LHCN-M2 (cell line): ENCODE results near the gene SOX11. TPM values are rescaled to one million over a fixed set of nuclear protein-coding genes. Genes with fewer than 3 reads are reported as not detected.

ENCODE experiments used
- DNase-seq: peaks from one replicate; pipeline ENCODE4 v3.0.0-alpha.2; 2012; ENCODE audit warnings: low read depth
- total RNA-seq: library from RNA; depleted of rRNA; stranded (reverse); fragments of >200 nt; gene quantifications from 2 replicates; pipeline ENCODE4 v1.2.3, GENCODE V29; 2014

SOX11 gene
- total RNA-seq, 1 experiment from 2014 or later, result 12.1 TPM

DNA sequence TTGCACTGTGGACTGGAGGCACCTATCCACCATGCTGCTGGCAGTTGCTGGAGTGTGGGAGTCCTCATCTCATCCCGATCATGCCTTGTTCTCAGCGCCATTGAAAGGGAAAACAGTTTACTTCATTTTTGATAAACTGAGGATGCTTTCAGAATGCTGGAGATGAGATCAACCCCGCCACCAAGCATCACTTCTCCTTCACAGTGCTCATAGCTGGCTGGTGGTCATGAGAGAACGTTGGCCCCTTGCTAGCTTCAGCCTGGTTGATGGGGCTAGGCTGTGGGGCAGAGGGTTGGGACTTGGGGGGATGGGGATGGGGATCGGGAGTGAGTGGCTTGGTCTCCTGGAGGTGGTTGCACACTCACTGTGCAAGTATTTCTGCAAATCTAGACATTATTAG lies 30.1 kb downstream of the SOX11 start:
- no peak for DNase-seq

DNA sequence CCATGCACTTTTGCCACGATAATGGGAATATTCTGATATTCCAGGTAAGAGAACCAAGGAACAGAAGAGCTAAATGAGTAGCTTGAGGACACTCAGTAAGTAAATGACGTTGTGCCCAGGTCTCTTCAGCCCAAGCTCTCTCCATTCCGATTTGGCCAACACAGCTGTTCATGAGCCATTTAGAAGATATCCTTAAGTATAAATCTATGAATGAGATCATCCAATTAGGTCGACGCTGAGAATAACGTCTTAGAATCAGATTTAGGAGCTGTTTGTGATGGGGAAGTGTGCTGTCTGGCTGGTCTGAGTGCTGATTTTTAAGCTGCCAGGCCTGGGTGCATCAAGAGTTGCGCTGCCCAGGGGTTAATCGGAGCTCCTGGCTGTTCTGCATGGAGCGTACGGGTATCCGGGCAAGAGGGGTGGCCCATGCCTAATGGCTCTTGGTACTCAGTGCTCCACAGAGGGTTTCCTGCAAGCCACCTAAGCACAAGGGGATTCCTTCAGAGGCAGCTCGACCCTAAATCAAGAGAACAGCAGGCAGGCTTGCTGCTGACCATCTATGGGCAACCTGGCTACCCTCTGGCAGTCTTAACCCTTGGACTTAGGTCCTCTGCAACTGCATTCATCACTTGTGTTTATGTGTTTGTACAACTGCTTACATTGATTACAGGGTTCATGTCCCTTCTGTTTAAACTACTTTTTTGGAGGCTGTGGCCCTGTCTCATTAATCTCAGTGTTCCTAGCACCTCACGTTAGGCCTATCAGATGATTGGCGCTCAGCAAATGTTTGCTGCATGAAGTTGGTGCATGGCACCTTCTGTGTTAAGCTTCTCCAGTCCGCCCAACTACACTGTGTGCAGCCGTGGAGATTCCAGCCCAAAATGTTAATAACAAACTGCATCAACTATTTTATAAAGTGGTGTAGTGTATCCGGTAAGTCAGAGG lies 31.9 kb downstream of the SOX11 start:
- no peak for DNase-seq

DNA sequence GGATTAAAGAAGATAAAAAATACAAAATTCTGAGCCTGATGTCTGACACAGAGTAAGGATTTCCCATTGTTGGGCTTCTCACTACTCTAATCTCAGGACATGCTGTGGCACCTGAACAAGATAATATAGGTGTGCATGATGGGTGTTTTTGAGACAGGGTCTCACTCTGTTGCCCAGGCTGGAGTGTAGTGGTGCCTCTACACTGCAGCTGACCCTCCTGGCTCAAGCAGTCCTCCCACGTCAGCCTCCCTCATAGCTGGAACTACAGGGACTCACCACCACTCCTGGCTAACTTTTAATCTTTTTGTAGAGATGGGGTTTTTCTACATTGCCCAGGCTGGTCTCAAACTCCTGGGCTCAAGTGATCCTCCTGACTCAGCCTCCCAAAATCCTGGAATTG lies 32.9 kb downstream of the SOX11 start:
- no peak for DNase-seq

DNA sequence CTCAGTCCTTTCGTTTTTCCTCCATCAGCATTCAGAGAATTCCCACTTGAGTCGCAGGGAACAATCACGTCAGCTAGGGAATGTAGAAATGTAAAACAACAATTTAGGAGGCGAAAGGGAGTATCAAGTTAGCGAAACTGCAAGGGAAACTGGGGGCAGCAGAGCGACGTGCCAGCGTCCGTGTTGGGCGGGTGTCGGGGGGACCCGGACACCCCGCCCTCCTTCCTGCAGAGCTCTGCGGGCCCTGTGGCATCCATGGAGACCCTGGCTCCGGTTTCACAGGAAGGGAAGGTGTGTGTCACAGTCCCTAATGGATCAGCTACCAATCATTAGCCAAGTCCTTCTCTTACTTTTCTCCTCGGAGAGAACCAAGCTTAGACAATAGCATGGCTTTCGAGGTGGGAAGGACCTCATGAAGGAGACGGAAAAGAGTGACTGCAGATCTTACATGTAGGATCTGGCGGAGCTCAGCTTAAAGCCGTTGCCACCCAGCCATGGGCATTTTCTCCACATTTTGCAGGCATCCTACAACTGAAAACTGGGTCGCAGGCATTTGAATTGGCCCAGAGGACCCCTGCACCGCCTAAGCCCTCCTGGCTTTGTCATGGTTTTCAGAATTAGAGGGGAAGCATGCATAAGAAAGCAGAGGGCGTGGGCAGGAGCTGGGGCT lies 33.7 kb downstream of the SOX11 start:
- no peak for DNase-seq

DNA sequence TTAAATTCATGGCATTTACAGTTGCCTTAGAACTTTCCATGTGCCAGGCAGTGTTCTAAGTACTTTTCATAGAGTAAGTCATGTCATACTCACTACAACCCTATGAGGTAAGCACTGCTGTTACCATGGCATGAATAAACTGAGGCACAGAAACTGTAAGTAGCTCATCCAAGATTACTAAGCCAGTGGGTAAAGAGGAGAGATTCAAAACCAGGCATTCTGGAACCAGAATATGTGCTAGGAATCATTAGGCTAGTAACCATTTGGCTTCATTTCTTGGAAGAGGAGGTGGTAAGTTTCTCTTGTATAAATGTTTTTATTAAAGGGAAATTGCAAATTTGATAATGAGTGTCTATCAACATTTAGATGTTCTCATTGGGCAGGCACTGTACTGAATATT lies 35.1 kb downstream of the SOX11 start:
- no peak for DNase-seq

DNA sequence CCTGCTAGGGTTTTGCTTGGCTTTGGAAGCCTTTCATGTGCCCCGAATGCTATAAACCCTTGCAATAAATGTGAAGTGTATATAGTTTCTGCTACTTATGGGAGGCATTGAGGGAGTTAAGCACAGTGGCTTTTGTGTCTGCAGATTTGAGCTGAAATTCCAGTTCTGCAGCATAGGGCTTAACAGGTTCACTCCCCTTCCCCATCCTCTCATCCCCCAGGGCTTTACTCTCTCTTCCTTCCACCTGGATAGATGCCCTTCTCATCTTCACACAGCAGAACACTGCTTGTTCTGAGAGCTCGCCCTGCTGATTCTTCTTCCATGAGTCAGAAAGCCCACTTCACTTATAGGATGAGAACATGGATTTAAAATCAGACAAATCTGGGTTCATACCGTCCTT lies 37.2 kb downstream of the SOX11 start:
- DNase-seq, result no peak

DNA sequence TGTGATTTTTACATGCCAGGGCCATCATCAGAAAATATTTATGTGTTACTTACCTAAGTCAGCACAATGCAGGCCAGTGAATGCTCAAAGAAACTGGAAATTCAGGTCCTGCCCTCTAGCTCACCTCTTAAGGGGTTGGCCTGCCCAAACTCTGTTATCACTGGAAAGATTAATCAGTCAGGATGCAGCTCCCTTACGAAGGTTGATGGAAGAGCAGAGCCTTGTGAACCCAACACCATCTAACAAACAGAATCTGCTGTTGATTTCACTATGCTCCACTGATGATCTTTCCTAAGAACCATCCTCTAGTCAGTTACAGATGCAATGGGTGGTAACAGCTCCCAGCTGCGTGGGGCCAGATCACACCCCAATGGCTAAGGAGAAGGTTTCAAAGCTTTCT lies 38.2 kb downstream of the SOX11 start:
- DNase-seq, result no peak

DNA sequence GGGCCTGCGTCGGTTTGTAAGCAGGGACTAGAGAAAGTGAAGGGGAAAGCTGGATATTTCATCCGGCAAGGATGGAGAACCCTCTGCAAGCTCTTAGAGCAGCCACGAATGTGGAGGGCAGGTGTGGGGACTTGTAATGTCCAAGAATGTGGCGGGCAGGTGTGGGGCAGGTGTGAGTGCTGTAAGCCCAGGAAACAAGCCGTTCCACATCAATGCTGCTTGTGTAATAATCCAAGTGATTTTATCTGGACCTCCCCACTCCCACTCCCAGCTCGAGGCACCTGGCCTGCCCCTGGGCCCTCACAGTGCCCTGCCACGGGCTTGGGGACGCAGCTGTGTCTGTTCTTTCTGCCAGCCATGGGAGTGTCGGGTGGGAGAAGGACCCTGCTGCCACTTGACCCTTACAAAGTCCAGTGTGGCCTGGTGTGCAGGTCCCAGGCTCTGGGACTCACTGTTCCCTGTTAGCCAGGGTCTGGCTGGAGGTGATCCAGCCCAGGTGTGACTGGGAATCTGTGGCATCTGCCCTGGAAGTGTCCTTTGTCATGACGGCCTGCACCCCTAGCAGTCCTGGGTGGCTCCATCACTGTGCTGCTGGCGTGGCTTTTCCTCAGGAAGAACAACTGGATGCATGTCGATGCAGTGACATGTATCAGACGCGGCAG lies 42.8 kb downstream of the SOX11 start:
- no peak for DNase-seq

DNA sequence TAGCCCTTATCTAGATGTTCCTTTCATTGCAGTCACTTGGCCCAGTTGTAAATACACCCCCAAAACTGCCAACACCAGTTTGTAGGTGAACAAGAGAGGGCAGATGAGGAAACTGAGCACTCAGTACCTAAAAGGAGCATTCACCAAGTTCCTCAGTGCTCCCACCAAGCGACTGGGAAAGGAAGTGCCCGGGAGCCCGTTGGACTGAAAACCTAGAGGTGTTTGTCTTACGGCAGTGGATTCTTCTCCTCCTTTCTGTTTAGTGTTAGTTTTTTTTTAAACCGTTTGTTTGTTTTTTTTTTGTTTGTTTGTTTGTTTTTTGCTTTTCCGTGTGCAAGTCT lies 43.3 kb downstream of the SOX11 start:
- DNase-seq, result no peak

DNA sequence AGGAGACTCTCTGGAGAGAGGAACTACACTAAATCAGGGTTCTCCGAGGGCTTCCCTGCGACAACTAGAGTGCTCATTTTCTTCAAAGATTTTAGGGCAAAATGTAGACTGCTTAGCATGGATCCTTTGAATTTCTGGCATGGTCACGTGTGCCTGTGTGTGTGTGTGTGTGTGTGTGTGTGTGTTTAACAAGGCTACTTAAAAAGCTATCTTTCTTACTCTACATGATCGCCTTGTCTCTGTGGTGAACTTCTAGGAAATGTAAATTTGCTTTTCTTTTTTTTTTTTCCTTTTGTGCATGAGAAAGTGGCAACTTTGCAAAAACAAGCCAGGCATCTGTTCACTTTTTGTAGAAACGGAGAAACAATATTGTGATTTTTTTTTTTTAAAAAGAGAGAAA lies 43.9 kb downstream of the SOX11 start:
- DNase-seq, result no peak

DNA sequence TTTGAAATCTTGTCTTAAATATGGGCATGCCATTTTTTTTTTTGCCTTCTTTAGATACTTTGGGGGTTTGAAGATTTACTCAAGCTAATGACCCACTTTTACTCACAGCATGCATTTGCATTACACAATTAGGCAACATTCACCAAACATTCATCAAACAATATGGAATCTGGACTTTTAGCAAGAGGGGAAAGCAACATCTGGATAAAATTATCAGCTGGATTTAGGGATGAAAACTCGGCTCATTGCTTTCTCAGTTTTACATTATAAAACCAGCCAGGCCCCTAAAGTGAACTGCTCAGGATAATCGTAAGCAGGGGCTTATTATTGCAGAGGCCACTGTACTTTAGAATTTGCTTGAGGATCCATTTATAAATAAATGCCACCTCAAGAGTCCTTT lies 44.7 kb downstream of the SOX11 start:
- no peak for DNase-seq

DNA sequence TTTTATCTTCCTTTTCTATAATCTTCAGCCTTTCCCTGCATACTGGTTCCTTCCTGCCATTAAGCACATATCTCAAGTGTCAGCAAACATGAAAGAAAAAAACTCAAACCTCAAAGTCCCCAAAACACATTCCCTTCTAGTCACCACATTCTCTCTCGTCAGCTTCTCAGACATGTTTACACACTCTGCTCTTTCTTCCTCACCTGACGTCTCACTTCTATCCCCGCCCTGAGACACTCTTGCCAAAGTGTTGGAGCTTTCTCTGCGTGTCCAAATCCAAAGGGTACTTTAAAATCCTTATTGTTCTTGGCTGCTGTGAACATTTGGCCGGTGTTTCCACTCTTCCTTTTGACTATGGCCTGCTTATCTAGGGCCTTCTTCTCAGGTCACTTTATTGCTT lies 47.9 kb downstream of the SOX11 start:
- DNase-seq, result no peak

DNA sequence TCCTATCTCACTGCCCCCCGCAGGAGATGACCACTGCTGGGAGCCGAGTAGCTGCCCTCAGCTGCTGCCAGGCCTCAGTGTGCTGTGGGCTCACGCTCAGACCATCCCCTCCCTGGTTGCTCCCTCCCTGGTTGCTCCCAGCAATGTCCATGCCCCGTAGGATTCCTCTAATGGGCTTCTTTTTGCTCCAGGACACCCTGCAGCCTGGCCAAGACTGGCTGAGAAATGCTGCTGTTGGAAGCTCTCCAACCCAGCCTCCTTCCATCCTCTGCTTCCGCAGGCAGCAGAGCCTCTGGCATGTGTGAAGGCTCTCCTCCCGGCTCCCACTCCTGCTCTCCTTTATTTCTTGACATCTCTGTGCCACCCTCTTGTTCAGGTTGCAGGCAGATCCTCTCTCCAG lies 48.6 kb downstream of the SOX11 start:
- DNase-seq, result no peak

DNA sequence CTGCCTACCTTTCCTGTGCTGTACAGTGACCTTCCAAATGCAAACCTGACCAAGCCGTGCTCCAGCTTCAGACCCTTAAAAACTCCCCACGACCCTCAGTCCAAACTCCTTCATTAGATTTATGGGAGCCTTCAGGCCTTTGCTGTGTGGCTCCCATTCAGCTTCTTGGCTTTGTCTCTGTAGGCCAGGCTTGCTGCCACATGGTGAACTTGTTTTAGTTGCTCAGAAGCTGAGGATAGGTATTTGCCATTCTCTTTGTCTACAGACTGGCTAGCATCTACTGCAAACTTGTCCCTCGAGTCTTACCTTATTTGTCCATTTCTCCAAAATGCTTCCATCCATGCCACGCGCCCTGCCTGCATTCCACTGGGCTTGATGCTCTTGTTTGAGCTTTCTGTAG lies 49.1 kb downstream of the SOX11 start:
- DNase-seq, result no peak

DNA sequence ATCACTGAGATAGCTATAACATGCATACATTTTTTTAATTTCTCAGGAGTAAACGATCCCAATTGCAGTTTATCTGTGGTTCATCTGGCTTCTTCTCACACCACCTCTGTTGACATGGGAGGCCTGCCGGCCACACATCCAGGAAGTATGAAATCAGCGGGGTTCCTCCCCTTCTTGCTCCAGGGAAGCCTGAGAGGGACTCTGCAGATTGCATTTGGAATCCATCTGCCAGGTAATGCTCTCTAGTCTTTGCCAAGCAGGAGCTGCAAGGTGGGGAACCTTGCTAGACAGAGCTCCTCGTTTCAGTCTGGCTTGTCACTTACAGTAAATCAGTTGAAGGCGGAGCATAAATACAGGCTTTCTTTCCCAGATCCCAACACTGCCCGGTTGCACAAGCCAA lies 49.9 kb downstream of the SOX11 start:
- DNase-seq, result no peak

DNA sequence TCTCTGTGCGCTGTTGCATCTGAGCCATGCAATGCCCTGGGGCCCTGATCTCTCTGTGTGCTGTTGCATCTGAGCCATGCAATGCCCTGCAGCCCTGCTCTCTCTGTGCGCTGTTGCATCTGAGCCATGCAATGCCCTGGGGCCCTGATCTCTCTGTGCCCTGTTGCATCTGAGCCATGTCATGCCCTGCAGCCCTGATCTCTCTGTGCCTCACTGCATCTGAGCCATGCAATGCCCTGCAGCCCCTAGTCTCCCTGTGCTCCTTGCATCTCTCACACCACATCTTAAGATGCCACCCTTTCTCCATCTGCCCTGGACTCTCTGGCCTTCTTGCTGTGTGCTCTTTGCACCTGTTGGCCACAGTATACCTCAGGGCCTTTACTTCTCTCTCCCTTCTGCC lies 56.2 kb downstream of the SOX11 start:
- DNase-seq, result no peak

DNA sequence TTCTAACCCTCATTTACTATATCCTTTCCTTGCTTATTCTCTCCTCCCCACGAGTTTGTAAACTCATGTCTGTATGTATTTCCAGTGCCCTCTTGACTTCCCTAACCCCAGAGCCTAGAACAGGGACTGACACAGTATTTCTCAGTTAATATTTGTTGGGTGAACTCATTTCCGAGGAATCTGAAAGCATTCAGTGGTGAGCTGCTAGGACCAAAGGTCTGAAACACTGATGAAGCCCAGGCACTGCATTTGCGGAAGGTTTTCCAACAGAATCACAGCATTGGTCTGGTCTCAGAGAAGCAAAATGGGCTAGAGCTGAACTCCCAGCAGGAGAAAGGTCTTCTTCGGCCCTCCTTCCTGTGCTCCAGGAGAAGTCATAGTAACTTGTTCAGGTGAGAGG lies 56.8 kb downstream of the SOX11 start:
- no peak for DNase-seq

DNA sequence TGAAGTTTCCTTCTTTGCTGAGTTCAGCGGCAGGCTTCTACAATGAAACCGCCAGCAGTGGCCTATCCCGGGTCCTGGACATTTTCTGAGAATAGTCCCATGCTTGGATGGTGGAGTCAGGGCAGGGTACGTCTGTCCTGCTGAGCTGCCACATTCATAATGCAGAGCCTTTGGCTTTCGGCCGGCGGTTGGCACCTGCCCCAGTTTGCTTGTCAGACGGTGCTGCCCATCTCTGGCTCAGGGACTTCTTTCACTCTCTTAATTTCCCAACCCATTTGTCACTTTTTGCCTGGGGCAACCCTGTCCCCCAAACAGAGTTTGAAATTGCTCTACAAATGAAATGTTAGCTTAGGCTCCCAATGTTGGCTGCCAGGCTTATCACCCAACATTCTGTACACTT lies 57.2 kb downstream of the SOX11 start:
- DNase-seq, result no peak
